ENCODE measurements around the gene ATP1A1.

Gene ATP1A1

DNA sequence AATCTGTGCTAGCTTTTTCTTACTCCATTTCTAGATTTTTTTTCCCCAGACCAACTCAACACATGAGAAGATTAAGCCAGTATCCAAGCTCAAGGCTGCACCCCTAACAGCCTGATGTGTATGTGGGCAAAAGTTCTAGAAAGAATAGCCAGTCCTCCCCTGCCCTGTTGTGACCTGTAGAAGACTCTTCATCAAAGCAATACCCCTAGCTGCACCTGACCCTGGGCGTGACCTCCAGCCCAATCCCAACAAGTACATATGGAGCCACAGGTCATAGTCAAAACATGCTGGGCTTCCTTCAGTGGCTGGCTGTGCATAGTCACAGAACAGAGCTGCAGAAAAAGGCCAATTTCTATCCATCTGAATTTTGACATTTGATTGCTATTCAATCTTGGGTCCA, 72.5 kb downstream of the ATP1A1 start:
- DNase-seq: no peak

DNA sequence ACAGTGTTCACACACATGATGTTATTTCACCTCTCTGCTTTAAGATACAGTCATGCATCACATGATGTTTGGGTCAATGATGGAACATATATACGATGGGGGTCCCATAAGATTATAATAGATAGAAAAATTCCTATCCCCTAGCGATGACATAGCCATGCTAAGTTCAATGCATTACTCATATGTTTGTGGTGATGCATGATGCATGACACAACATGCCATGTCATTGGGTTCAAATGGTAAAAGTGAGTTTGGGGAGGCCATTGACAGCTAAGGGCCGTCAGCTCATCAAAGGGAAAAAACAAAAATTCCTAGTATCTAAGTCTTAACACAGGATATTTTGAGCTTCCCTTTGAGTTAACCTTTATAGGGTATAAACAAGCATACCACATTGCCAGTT, 73.6 kb downstream of the ATP1A1 start:
- DNase-seq: no peak

GRCh38 chr1:116448785-116449385, 75.8 kb downstream of the ATP1A1 start:
- DNase-seq: no peak

DNA sequence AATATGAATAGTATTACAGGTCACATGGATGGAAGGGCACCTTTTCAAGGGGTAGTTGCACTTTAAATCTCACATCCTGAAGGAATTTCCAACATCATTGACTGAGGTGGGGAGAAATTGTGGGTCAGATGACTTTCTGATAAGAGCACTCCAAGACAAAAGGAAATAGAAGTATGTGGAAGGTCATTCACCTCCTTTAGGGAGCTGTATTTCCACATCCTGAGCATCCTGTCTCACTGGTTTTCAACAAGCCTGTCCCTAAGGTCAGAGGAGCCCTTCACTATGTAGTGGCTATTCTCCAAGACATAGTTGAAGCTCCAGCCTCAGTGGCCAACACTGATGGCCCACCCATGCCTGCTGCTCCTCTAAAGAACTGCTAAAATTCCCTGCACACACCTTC, 76.5 kb downstream of the ATP1A1 start:
- DNase-seq: no peak

- DNase-seq: no peak
These were observed 78.7 kb downstream of the ATP1A1 start for GRCh38 chr1:116451702-116452101.

DNA sequence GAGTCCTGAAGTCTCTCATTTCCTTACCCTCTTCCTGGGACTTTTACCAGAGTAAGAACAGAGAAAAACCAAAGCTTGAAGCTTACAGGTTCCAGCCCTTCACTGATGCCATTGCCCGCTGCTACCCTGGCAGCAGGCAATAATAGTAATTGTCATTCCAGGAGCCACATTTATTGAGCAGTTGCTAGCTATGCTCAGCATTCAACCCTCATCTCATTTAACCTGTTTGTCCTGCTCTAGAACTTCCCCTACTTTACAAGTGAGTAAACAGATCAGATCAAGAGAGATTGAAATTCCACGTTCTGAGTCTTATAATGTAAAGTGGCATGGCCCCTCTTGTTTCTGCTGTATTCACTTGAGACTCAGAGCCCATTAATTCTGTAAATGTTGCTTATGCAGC, 80.4 kb downstream of the ATP1A1 start:
- no peak for DNase-seq

DNA sequence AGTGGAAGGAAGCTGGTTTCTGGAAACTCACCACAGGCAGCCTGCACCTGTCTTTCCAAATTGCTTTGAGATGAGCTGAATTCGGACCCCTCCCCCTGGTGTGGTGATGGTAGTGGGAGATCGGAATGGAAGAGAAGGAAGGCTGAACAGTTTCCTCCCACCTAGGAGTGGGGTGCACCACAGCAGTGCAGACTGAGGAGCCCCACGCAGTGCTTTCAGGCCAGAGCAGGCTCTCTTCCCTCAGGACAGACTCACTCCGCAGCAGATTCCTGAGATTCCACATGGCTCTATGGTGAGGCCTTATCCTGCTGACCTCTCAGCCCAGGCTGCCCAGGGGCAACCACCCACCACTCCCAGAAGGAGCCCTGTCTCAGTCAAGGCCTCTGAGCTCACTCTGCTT, 80.9 kb downstream of the ATP1A1 start:
- no peak for DNase-seq
